Prostate gland (tissue), 2 donors: Measurements from ENCODE around the gene TARDBP.
"Not testable (repeated sequence)": the region's sequence is repeated elsewhere in the genome, so short reads cannot be mapped to it uniquely, and the experiment has no call there.

Experiments used
- POLR2A ChIP-seq: fragments of 450-650 bp; IDR thresholded peaks from one replicate; pipeline ENCODE4 v1.6.1; 2016; ENCODE audit warnings: antibody characterized with exemption, mild to moderate bottlenecking
- TF ChIP-seq, protein P1 (sequence below), 4 experiments: fragments of 200-600 bp in 2 of 4; fragments of 450-650 bp in 2 of 4; sonication (generic) in 2 of 4; IDR thresholded peaks; 1 replicate in 3 of 4; 2 replicates in 1 of 4; pipeline ENCODE4 v1.5.1; 2016 to 2019; ENCODE audit warnings: antibody characterized with exemption in 4 of 4, mild to moderate bottlenecking in 2 of 4, moderate library complexity in 2 of 4

DNA sequence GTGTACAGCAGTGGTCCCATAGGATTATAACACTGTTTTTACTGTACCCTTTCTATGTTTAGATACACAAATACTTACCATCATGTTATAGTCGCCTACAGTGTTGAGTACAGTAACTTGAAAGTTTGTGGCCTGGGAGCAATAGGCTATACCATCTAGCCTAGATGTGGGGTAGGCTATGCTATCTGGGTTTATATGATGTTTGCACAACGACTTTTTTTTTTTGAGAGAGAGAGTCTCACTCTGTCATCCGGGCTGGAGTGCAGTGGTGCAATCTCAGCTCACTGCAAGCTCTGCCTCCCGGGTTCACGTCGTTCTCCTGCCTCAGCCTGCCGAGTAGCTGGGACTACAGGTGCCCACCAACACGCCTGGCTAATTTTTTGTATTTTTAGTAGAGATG is 6.9 kb downstream of the TARDBP start:
- TF ChIP-seq, protein P1, sequence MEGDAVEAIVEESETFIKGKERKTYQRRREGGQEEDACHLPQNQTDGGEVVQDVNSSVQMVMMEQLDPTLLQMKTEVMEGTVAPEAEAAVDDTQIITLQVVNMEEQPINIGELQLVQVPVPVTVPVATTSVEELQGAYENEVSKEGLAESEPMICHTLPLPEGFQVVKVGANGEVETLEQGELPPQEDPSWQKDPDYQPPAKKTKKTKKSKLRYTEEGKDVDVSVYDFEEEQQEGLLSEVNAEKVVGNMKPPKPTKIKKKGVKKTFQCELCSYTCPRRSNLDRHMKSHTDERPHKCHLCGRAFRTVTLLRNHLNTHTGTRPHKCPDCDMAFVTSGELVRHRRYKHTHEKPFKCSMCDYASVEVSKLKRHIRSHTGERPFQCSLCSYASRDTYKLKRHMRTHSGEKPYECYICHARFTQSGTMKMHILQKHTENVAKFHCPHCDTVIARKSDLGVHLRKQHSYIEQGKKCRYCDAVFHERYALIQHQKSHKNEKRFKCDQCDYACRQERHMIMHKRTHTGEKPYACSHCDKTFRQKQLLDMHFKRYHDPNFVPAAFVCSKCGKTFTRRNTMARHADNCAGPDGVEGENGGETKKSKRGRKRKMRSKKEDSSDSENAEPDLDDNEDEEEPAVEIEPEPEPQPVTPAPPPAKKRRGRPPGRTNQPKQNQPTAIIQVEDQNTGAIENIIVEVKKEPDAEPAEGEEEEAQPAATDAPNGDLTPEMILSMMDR (IDR thresholded peaks at IDR 0.05), result not testable (repeated sequence)
- not testable (repeated sequence) for TF ChIP-seq POLR2A
